Measurements from ENCODE around the gene AGRN. TPM values are rescaled to one million over a fixed set of nuclear protein-coding genes. Genes with fewer than 3 reads are reported as not detected.

AGRN gene
- total RNA-seq, 4 donors from 2014 or later = 10.9 to 35.7 (median 20.6) TPM

- Histone ChIP-seq H3K9me3 (no peaks in the 10 kb centered on the region), H3K4me1 (peaks cover 0 to 4% (median under 1%) of the 10 kb centered on the region in 4 donors), H3K36me3 (peaks cover 0 to 73% (median 0%) of the 10 kb centered on the region in 3 donors), H3K27ac (no peak overlapping the region), H3K27me3 (peaks cover 0 to 15% of the 10 kb centered on the region in 2 donors), H3K4me3 (no peak overlapping the region)
- TF ChIP-seq POLR2A (IDR thresholded peaks at IDR 0.05) (no peak), CTCF (IDR thresholded peaks at IDR 0.05) (no peak), EP300 (IDR thresholded peaks at IDR 0.05) (no peak)
- no peak for DNase-seq (ENCODE audit: low spot score in 2 of 2)
- 80 to 85% methylated on average over 15 of the region's 15 CpGs for WGBS, 2 donors
These were observed 33.1 kb downstream of the AGRN start for GRCh38 chr1:1053022-1053421.

- H3K4me3 ChIP-seq = no peak overlapping the region
These were observed 33.8 kb downstream of the AGRN start for GRCh38 chr1:1053682-1054081.

GRCh38 chr1:1054099-1054700, 34.3 kb downstream of the AGRN start:
- no peak for DNase-seq (ENCODE audit: low spot score in 2 of 2)
- Histone ChIP-seq H3K36me3 (peaks cover 0 to 67% (median 0%) of the 10 kb centered on the region in 3 donors), H3K9me3 (no peaks in the 10 kb centered on the region), H3K27ac (no peak overlapping the region), H3K27me3 (peaks cover 0 to 27% of the 10 kb centered on the region in 2 donors), H3K4me3 (no peak overlapping the region), H3K4me1 (peaks cover 0 to 15% (median 6%) of the 10 kb centered on the region in 4 donors)
- 88 to 92% methylated on average over 8 to 13 of the region's 18 CpGs for WGBS, 2 donors
- TF ChIP-seq CTCF (IDR thresholded peaks at IDR 0.05) (no peak), EP300 (IDR thresholded peaks at IDR 0.05) (no peak), POLR2A (IDR thresholded peaks at IDR 0.05) (no peak)

More at GRCh38 chr1:1053682-1054081, 33.8 kb downstream of the AGRN start:
- TF ChIP-seq CTCF (IDR thresholded peaks at IDR 0.05) = no peak
- no peak for TF ChIP-seq EP300 (IDR thresholded peaks at IDR 0.05)
- no peak for TF ChIP-seq POLR2A (IDR thresholded peaks at IDR 0.05)
- no peaks in the 10 kb centered on the region for H3K9me3 ChIP-seq
- DNase-seq (ENCODE audit: low spot score in 2 of 2) = no peak
- H3K27ac ChIP-seq = no peak overlapping the region
- 85 to 91% methylated on average over 7 to 15 of the region's 18 CpGs for WGBS, 2 donors
- H3K36me3 ChIP-seq = peaks cover 0 to 69% (median 0%) of the 10 kb centered on the region in 3 donors
- peaks cover 0 to 10% (median 4%) of the 10 kb centered on the region in 4 donors for H3K4me1 ChIP-seq
- H3K27me3 ChIP-seq = peaks cover 0 to 22% of the 10 kb centered on the region in 2 donors

GRCh38 chr1:1054971-1055370, 35.1 kb downstream of the AGRN start:
- Histone ChIP-seq H3K4me3 (no peak overlapping the region), H3K36me3 (peaks cover 0 to 59% (median 0%) of the 10 kb centered on the region in 3 donors), H3K9me3 (no peaks in the 10 kb centered on the region), H3K4me1 (peaks cover 0 to 23% (median 11%) of the 10 kb centered on the region in 4 donors), H3K27ac (no peak overlapping the region), H3K27me3 (peaks cover 0 to 33% of the 10 kb centered on the region in 2 donors)
- 83 to 86% methylated on average over 23 of the region's 23 CpGs for WGBS, 2 donors
- TF ChIP-seq EP300 (IDR thresholded peaks at IDR 0.05) = no peak
- TF ChIP-seq CTCF (IDR thresholded peaks at IDR 0.05) = no peak
- TF ChIP-seq POLR2A (IDR thresholded peaks at IDR 0.05) = no peak
- DNase-seq (ENCODE audit: low spot score in 2 of 2) = no peak
